CD4-positive, alpha-beta T cell treated with Interleukin-6 at 100 ng/mL for 8 hours (primary cell): ENCODE data around the gene ESRRA.
"Not testable (repeated sequence)": the region's sequence is repeated elsewhere in the genome, so short reads cannot be mapped to it uniquely, and the experiment has no call there.

Experiments
- DNase-seq: peaks from one replicate; pipeline ENCODE4 v3.0.0-alpha.2; 2020; ENCODE audit warnings: mixed read lengths, low spot score

The ESRRA gene

GRCh38 chr11:64314146-64314804 is 9.0 kb downstream of the ESRRA start:
- DNase-seq, result no peak

DNA sequence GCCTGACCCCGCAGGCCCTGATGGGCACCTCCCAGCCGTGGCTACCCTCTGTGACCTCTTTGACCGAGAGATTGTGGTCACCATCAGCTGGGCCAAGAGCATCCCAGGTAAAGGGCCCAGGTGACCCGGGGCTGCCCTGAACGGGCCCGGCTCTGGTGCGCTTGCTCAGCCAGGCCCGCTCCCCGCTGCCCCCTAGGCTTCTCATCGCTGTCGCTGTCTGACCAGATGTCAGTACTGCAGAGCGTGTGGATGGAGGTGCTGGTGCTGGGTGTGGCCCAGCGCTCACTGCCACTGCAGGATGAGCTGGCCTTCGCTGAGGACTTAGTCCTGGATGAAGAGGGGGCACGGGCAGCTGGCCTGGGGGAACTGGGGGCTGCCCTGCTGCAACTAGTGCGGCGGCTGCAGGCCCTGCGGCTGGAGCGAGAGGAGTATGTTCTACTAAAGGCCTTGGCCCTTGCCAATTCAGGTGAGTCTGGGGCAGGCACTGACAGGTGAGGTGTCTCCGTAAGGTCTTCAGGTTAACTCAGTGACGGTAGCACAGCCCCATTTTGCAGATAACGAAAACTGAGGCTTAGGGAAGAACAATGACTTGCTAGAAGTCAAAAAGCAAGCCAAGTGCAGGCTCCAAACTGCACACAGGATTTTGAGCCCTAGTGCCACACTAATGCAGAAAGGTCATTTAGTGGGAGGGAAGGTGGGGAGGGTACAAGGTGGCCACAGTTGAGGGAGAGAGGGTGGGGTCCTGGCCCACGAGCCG is 9.7 kb downstream of the ESRRA start:
- DNase-seq, result no peak

DNA sequence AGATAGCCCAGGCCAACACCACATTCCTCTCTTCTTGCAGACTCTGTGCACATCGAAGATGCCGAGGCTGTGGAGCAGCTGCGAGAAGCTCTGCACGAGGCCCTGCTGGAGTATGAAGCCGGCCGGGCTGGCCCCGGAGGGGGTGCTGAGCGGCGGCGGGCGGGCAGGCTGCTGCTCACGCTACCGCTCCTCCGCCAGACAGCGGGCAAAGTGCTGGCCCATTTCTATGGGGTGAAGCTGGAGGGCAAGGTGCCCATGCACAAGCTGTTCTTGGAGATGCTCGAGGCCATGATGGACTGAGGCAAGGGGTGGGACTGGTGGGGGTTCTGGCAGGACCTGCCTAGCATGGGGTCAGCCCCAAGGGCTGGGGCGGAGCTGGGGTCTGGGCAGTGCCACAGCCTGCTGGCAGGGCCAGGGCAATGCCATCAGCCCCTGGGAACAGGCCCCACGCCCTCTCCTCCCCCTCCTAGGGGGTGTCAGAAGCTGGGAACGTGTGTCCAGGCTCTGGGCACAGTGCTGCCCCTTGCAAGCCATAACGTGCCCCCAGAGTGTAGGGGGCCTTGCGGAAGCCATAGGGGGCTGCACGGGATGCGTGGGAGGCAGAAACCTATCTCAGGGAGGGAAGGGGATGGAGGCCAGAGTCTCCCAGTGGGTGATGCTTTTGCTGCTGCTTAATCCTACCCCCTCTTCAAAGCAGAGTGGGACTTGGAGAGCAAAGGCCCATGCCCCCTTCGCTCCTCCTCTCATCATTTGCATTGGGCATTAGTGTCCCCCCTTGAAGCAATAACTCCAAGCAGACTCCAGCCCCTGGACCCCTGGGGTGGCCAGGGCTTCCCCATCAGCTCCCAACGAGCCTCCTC is 10.6 kb downstream of the ESRRA start:
- not testable (repeated sequence) for DNase-seq

DNA sequence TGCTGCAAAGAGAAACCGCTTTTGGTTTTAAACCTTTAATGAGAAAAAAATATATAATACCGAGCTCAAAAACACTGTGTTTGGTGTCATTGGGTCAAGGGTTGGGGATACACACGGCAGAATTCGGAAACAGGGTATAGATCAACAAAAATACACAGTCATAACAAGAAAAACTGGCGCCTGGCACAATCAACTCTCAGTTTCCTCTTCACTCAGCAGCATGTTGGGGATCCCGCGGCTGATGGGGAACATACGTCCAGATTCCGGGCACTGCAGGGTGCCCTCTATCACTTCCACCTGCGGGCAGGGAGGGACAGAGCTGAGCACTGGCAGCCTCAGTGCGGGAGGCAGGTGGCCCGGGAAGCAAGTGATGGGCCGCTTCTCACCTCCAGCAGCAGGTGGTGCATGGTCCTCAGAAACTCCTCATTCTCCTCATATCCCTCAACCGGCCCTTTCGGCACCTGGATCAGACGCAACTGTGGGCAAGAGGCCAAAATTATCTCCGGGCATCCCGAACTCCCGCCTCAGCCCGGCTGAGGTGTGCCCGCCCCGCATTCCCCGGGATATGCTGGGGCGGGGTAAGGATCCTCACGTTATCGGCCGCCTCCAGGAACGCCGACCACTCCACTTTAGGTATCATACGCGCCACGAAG is 11.5 kb downstream of the ESRRA start:
- DNase-seq, result peak; percentile 22

DNA sequence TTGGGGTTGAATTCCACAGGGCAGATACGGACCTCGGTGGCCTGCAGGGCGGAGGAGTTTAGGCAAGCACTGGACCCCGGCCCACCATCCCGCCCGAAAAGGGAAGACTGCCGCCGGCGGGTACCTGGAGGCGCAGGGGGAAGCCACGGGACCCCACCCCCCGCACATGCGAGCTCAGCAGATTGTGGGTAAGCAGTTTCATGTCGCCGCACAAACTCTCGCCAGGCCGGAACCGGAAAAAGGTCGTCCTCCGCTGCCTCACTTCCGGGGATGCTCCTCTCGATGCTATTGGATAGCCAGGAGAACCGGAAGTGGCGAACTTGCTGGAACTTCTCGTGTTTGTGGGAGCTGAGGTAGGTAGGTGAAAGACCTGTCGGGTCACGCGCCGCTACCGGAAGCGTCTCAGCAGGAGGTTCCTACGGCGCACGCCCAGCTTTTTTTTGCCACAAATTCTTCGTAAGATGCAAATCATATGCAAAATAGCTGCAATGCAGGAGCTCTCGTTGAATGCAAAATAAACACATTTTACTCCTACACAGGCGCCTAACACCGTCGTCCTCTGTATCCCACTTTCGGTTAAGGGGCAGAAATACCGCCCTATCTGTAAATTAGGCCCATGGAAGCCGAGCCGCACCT is 12.1 kb downstream of the ESRRA start, which contains the start of gene TRMT112:
Gene TRMT112, minus strand, starts transcription at position 235 of the 636 bp plus-strand sequence. Its CDS starts 33 bp downstream, at position 202.
- DNase-seq, result peak; percentile 99

DNA sequence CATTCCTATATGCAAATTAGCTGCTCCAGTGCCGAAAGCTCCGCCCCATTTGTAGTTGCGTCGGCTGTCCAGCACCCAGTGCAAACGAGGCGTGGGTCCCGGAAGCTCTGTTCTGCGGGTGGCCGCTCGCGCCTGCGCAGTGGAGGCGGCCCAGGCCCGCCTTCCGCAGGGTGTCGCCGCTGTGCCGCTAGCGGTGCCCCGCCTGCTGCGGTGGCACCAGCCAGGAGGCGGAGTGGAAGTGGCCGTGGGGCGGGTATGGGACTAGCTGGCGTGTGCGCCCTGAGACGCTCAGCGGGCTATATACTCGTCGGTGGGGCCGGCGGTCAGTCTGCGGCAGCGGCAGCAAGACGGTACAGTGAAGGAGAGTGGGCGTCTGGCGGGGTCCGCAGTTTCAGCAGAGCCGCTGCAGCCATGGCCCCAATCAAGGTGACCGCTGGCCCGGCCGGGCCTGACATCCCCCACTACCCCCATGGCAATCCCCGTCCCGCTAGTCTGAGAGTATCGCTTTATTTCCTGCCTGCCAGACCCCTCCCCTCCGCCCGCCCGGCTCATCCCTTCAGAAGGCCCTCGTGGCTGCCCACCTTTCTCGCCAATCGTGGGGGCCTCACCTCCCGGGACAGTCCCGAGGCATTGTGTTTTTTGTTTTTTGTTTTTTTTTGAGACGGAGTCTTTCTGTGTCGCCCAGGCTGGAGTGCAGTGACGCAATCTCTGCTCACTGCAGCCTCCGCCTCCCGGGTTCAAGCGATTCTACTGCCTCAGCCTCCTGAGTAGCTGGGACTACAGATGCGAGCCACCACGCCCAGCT is 12.8 kb downstream of the ESRRA start, which contains the start of gene PRDX5:
Gene PRDX5, plus strand, starts transcription at position 161 of the 805 bp plus-strand sequence. Its CDS starts 95 bp downstream, at position 256.
- DNase-seq, result peak; percentile 97

GRCh38 chr11:64318766-64319761 is 13.7 kb downstream of the ESRRA start:
- no peak for DNase-seq

- no peak for DNase-seq
Observed at GRCh38 chr11:64320556-64320955, 15.2 kb downstream of the ESRRA start.

- DNase-seq, result no peak
Observed at GRCh38 chr11:64321026-64321425, 15.7 kb downstream of the ESRRA start.

DNA sequence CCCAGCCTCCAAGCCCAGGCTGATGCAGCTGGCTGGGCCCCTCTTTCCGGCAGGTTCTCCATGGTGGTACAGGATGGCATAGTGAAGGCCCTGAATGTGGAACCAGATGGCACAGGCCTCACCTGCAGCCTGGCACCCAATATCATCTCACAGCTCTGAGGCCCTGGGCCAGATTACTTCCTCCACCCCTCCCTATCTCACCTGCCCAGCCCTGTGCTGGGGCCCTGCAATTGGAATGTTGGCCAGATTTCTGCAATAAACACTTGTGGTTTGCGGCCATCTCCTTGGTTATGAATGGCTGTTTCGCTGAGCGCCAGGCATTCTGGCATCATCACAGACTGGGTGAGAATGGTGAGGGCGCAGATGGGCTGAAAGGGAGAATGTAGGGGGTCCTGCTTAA is 16.2 kb downstream of the ESRRA start:
- no peak for DNase-seq

GRCh38 chr11:64322925-64323260 is 17.6 kb downstream of the ESRRA start:
- DNase-seq, result no peak

DNA sequence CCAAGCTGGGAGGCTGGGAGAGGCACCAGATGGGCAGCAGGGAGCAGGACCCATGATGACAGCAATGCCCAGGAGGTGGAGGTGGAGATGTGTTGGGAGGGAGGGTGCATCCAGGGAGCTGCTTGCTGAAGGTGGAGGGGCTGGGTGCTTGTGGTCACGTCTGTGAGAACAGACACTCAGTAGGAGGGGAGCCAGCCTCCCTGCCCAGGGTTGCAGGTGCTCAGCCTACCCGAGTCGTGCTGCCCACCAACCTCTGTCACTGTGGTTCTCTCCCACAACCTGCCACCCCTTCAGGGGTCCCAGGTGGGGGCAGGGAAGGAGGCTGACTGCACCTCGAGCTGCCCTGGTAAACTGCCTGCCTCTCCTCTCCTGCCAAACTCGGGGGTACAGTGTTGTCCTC is 18.0 kb downstream of the ESRRA start:
- no peak for DNase-seq

DNA sequence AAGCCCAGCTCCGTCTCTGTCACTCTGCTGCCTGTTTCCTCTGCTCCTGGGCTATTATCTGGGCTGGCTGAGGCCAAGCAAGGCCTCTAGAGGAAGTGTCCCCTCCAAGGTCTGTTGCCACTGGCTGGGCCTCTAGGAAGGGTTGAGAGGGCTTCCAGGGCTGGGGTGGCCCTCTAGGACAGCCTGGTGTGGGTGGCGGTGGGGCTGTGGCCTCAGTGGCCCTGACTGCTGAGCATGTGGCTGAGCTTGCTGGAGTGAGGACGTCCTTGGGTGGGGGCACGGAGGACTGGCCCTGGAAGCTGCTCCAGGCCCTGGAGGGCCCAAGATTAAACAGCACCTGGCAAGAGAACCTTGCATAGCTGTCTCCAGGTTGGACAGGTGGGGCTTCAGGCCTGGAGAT is 18.7 kb downstream of the ESRRA start:
- not testable (repeated sequence) for DNase-seq

GRCh38 chr11:64324692-64325469 is 19.6 kb downstream of the ESRRA start:
- DNase-seq, result no peak

DNA sequence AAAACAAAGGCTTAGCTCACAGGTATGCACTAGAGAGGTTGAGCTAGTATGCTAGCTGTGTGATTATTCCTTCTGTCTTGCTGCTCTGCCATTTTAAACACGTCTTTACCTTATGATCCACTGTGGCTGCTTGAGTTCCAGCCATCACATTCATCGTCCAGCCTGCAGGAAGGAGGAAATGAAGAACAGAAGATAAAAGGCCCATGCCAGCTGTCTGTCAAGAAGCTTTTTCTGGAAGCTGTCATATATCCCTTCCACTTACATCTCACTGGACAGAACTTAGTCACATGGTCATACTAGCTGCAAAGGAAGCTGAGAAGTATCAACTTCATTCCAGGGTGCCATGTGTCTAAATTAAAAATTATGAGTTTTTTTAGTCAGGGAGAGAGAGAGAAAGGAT is 22.1 kb downstream of the ESRRA start:
- DNase-seq, result no peak

DNA sequence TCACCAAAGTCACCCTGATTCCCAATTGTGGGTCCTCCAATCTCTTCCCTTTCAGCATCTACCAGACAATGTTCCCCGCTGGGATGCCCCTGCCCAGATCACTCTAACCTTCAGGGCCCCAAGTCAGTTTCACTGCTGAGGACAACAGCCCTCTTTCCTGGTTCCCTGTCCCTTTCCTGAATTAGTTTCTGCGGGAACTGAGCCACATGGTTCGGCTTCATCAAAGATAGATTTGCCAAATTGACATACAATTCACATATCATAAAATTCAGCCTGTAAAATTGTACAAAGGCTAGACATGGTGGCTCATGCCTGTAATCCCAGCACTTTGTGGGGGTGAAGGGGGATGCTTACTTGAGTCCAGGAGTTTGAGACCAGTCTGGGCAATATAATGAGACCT is 22.7 kb downstream of the ESRRA start:
- no peak for DNase-seq

GRCh38 chr11:64330888-64331287 is 25.6 kb downstream of the ESRRA start:
- no peak for DNase-seq

DNA sequence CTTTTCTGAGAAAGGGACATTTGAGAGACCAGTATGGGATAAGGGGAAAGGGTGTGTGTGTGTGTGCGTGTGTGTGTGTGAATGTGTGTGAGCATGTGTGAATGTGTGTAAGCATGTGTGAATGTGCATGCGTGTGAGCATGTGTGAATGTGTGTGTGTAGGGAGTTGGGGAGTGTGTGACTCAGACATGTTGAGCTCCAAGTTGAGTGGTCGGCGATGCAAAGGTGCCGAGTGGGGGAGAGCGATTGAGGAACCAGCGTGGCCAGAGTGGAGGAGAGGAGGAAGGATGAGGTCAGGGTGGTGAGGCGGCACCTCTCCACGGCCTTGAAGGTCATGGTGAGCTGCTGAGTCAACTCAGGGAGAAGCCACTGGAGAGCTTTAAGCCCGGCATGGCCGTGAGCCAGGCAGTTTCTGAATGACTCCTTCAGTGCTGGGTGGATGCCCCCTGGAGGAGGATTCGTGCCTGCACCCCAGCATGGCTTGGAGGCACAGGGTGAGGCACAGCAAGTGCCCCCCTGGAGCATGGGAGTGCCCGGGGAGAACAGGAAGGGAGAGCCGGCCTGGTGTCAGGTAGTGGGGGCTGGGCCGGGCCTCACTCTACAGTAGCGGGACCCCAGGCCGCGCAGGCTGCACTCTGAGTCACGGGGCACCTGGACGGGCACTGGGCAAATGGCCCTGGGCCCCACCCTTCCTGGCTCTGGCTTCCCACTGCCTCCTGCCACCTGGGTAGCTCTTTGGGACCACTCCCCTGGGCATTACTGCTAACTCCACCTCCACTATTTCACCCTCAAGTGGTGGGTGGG is 26.4 kb downstream of the ESRRA start:
- peak; percentile 67 for DNase-seq
